ENCODE data around the gene SESTD1. TPM values are rescaled to one million over a fixed set of nuclear protein-coding genes. Genes with fewer than 3 reads are reported as not detected.

The SESTD1 gene
- total RNA-seq, 6 experiments from 2014 or later, result 19.7 to 26.6 (median 24.3) TPM

DNA sequence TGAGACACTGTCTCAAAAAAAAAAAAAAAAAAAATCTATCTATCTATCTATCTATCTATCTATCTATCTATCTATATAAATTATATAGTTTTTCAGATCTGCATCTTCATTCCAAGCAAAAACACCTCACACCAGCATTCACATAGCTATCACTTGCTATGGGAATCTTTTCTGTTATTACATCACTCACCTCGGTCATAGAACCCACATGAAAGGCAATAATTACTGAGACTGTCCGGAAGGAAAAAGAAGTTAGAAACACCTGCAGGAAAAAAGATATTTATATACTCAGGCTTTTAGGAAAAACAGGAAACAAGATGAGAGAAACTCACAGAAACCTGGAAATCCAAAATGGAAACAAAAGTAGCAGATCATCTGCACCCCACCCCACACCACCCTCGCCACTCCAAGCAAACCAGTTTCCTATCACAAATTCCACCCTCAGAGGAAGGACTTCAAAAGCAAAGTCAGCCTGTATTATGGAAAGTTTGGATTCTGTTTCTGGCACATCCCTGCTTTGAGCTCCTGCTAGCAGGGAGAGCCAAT, 192.7 kb downstream of the SESTD1 start:
- Mint-ChIP-seq H3K9me3 (peaks cover 5% of the 10 kb centered on the region; the same call in 1 of the 2 replicates), H3K4me1 (ENCODE audit: low read depth) (no peaks in the 10 kb centered on the region), H3K36me3 (ENCODE audit: low read depth) (no peaks in the 10 kb centered on the region), H3K27ac (no peak overlapping the region), H3K4me3 (no peak overlapping the region), H3K27me3 (ENCODE audit: insufficient read depth) (peaks cover 8% of the 10 kb centered on the region; the same call in 1 of the 2 replicates)
- no peak for DNase-seq
- TF ChIP-seq, protein P1, sequence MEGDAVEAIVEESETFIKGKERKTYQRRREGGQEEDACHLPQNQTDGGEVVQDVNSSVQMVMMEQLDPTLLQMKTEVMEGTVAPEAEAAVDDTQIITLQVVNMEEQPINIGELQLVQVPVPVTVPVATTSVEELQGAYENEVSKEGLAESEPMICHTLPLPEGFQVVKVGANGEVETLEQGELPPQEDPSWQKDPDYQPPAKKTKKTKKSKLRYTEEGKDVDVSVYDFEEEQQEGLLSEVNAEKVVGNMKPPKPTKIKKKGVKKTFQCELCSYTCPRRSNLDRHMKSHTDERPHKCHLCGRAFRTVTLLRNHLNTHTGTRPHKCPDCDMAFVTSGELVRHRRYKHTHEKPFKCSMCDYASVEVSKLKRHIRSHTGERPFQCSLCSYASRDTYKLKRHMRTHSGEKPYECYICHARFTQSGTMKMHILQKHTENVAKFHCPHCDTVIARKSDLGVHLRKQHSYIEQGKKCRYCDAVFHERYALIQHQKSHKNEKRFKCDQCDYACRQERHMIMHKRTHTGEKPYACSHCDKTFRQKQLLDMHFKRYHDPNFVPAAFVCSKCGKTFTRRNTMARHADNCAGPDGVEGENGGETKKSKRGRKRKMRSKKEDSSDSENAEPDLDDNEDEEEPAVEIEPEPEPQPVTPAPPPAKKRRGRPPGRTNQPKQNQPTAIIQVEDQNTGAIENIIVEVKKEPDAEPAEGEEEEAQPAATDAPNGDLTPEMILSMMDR (IDR thresholded peaks at IDR 0.05), result no peak

DNA sequence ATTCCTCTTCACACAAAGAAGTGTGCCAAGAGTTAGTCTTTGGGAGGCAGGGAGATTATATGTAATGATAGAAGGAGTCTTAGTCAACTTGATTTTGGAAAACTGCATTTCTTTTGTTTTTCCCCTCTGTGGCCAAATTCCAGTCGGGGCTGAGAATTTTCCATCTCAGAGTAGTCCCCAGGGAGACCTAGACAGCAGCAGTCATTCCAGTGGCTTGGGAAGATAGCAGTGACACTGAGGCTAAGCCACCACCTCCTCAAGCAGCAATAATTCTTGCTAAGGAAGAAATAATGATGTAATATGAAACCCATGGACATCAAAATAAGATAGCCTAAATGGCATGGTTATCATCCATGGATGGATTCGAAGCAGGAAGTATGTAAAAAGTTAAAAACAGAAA, 193.7 kb downstream of the SESTD1 start:
- no peaks in the 10 kb centered on the region for H3K9me3 Mint-ChIP-seq
- no peaks in the 10 kb centered on the region for H3K4me1 Mint-ChIP-seq (ENCODE audit: low read depth)
- H3K36me3 Mint-ChIP-seq (ENCODE audit: low read depth), result no peaks in the 10 kb centered on the region
- DNase-seq, result no peak
- H3K27ac Mint-ChIP-seq, result no peak overlapping the region
- TF ChIP-seq, protein P1 (IDR thresholded peaks at IDR 0.05), result no peak
- H3K4me3 Mint-ChIP-seq, result no peak overlapping the region
- peaks cover 9% of the 10 kb centered on the region; the same call in 1 of the 2 replicates for H3K27me3 Mint-ChIP-seq (ENCODE audit: insufficient read depth)

DNA sequence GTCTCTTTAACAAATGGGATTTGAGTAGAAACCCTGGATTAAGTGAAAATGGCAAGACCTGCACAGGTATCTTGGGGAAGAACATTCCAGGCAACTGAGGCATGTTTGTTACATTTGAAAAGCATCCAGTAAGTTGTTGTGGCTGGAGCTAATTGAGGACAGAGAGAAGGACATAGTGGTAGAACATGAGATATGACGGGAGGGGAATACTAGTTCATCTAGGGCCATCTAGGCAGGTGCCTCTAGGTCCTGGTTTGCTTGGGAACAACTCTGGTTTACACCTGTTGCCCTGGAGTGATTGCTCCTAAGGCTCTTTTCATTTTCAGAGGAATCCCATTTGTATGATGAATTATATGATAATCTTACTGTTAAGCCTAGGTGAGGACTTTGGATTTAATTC, 194.9 kb downstream of the SESTD1 start:
- DNase-seq, result no peak

DNA sequence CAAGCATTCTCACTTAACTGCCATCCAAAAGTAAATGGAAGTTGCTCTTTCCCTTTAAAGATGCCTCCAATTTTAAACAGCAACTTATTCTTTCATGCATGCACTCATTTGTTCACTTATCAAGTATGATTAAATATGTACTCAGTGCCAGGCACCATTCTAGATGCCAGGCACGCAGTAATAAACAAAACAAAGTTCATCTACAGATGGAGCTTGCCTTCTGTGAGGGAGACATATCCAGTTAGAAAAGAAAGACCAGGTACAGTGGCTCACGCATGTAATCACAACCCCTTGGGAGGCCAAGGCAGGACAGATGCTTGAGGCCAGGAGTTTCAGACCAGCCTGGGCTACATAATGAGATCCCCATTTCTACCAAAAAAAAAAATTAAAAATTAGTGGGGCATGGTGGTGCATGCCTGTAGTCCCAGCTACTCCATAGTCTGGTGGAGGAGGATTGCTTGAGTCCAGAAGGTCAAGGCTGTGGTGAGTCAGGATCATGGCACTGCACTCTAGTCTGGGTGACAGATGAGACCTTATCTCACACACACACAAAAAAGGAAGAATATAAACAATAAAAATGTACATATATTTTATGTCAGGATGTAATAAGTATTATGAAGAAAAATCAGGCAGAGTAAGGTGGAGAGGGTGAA, 195.5 kb downstream of the SESTD1 start:
- TF ChIP-seq, protein P1 (IDR thresholded peaks at IDR 0.05), result no peak
- Mint-ChIP-seq H3K27me3 (ENCODE audit: insufficient read depth) (peaks cover 9% of the 10 kb centered on the region; the same call in 1 of the 2 replicates), H3K4me1 (ENCODE audit: low read depth) (no peaks in the 10 kb centered on the region), H3K9me3 (no peaks in the 10 kb centered on the region), H3K4me3 (no peak overlapping the region), H3K36me3 (ENCODE audit: low read depth) (no peaks in the 10 kb centered on the region), H3K27ac (no peak overlapping the region)
- no peak for DNase-seq

More for the DNA sequence above, 194.9 kb downstream of the SESTD1 start:
- Mint-ChIP-seq H3K27me3 (ENCODE audit: insufficient read depth) (peaks cover 9% of the 10 kb centered on the region; the same call in 1 of the 2 replicates), H3K27ac (no peak overlapping the region), H3K9me3 (no peaks in the 10 kb centered on the region), H3K4me1 (ENCODE audit: low read depth) (no peaks in the 10 kb centered on the region), H3K4me3 (no peak overlapping the region), H3K36me3 (ENCODE audit: low read depth) (no peaks in the 10 kb centered on the region)
- TF ChIP-seq, protein P1 (IDR thresholded peaks at IDR 0.05), result no peak

DNA sequence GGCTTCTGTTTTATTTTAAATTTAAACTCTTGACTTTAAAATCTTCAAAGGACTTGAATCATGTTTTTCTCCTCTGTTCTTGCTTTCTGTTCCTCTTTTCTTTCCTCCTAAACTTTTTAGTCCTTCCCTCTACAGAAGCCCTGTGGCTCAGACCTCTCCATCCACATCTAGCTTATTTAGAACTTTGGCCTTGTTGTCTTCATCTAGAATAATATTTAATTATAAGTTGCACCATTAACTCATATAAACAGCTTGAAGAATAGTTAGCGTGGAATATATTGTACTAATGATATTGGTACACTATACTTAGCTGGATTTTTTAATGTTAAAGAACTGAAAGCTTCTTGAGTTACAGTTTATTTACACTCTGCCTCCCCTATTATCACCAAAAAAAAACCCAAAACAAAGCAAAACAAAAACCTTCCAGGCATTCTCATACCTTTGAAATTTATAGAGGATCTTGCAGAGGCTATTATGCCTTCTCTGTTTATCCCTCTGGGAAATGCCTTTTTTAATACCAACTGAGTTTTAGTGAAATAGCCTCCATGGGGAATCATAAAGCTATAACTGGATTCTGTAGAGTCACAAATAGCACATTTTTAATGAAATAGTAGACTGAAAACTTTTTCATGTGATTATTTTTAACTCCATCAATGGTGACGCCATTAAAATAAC, 205.5 kb downstream of the SESTD1 start:
- H3K9me3 Mint-ChIP-seq, result no peaks in the 10 kb centered on the region
- peaks cover 2% of the 10 kb centered on the region for H3K27me3 Mint-ChIP-seq (ENCODE audit: insufficient read depth)
- H3K4me3 Mint-ChIP-seq, result no peak overlapping the region
- TF ChIP-seq, protein P1 (IDR thresholded peaks at IDR 0.05), result no peak
- peaks cover 8% of the 10 kb centered on the region for H3K4me1 Mint-ChIP-seq (ENCODE audit: low read depth)
- H3K27ac Mint-ChIP-seq, result no peak overlapping the region
- no peak for DNase-seq
- no peaks in the 10 kb centered on the region for H3K36me3 Mint-ChIP-seq (ENCODE audit: low read depth)
